Liver (tissue), 3 donors: ENCODE measurements around the gene ZNF726.

ENCODE experiments used
- CTCF ChIP-seq: fragments of 150-350 bp; IDR thresholded peaks from 2 replicates; pipeline ENCODE4 v1.5.1; 2017; ENCODE audit warnings: improper control_type of control experiment, low read depth, low read length; ENCODE audit not compliant: missing input control
- EGR1 ChIP-seq, 2 donors: IDR thresholded peaks; 2 replicates each; pipeline ENCODE4 v1.6.1; 2016 to 2018; ENCODE audit warnings: antibody characterized with exemption in 2 of 2, low read depth in 2 of 2
- GABPA ChIP-seq, 2 donors: IDR thresholded peaks in 1 of 2; conservative IDR thresholded peaks in 1 of 2; 2 replicates each; pipeline ENCODE4 v1.6.1; 2016; ENCODE audit warnings: antibody characterized with exemption in 2 of 2, mild to moderate bottlenecking in 1 of 2, moderate library complexity in 1 of 2
- MAX ChIP-seq: IDR thresholded peaks from 2 replicates; pipeline ENCODE4 v1.6.1; 2016; ENCODE audit warnings: antibody characterized with exemption
- RAD21 ChIP-seq, 2 donors: IDR thresholded peaks; 2 replicates each; pipeline ENCODE4 v1.6.1; 2016; ENCODE audit warnings: antibody characterized with exemption in 2 of 2, mild to moderate bottlenecking in 2 of 2
- REST ChIP-seq: IDR thresholded peaks from 2 replicates; pipeline ENCODE4 v1.6.1; 2016; ENCODE audit warnings: antibody characterized with exemption, mild to moderate bottlenecking
- YY1 ChIP-seq: IDR thresholded peaks from 2 replicates; pipeline ENCODE4 v1.6.1; 2016; ENCODE audit warnings: antibody characterized with exemption, mild to moderate bottlenecking
- ZBTB33 ChIP-seq: IDR thresholded peaks from 2 replicates; pipeline ENCODE4 v1.6.1; 2016; ENCODE audit warnings: antibody characterized with exemption
- donor health status: healthy.
- donor health status: healthy.

- TF ChIP-seq YY1: no peak
- no peak for TF ChIP-seq CTCF
- TF ChIP-seq REST: no peak
- no peak for TF ChIP-seq EGR1 (IDR thresholded peaks at IDR 0.05; ENCODE audit: low read depth in 2 of 2)
- TF ChIP-seq GABPA (IDR thresholded peaks at IDR 0.05 in 1 of 2, conservative IDR thresholded peaks at IDR 0.05 in 1 of 2): no peak
- peak in 1 of 2 donors; percentile 6 for TF ChIP-seq RAD21 (IDR thresholded peaks at IDR 0.05)
- no peak for TF ChIP-seq MAX
- TF ChIP-seq ZBTB33: no peak
Measured at GRCh38 chr19:23943411-23943810, 28.7 kb downstream of the ZNF726 start.
